ENCODE measurements around the gene CFL1. TPM values are rescaled to one million over a fixed set of nuclear protein-coding genes. Genes with fewer than 3 reads are reported as not detected.

CFL1 gene
- polyA plus RNA-seq, 10 donors = 475 to 750 (median 627) TPM

DNA sequence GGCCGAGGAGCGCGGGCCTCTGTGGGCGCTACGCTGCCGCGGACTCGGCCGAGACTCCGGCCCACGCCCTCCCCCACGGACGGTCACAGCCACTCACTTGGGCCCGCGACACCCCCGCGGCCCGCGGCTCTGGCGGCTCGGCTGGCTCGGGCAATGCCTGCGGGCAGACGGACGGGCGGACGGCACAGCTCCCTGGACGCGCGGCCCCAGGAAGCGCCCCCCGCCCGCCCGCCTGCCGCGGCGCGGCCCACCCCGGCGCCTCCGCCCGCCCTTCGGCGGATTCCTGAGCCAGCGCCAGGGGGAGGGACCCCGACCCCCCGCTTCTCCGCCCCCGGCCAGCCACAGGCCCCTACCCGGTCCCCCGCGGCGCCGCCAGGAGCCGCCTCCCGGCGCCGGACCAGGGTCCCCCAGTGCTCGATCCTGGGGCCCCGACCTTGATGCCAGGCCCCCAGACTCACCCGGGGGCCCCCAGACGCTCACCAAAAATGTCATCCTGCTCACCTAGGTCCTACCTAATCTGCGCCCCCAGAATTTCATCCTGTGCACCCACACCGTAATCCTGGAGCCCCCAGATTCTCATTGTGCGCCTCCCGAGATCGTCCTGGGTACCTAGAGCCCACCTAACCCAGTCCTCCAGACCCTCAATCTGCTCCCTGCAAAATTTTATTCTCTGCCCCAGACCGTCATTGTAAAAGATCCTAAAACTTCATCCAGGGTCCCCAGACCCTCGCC lies 14.8 kb upstream of the CFL1 start, which contains the start of gene EFEMP2:
Gene EFEMP2 (minus strand): TSS at position 215 of the 732 bp plus-strand sequence. CDS start 446 bp downstream, outside the sequence.
- peak; percentile 50 to 87 (median 82) for DNase-seq

DNA sequence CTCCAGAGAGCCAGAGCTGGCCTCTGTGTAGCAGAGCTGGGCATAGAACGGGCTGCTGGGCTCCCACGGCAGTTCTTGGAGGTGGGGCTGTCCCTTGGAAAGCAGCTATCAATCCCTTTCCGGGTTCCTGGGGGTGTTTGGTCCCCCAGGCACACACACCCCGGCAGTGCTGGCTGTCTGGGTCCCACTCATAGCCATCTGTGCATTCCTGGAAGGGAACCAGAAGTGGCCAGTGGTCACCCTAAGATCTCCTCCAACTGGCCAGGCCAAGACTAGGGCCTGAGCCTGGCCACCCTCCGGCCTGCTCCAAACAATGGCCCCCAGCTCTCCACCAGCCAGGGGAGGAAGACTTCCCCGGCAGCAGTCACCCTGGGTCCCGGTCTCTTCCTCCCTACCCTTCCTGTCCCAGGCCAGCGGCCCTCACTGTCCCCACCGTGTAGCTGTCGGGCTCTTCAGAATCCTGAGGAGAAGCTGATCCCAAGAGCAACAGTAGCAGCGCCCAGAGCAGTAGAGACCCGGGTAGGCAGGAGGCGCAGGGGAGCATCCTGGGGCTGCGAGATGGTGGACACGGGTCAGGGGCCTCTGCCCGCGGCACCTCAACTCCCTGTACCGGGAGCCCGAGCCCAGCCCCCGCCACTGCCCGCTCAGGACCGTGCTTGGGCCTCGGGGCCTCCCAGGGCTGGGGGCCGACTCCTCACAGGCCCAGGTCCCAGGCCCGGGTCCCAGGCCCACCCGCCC lies 14.0 kb upstream of the CFL1 start:
- peak in 1 of 3 donors; percentile 74 for DNase-seq

DNA sequence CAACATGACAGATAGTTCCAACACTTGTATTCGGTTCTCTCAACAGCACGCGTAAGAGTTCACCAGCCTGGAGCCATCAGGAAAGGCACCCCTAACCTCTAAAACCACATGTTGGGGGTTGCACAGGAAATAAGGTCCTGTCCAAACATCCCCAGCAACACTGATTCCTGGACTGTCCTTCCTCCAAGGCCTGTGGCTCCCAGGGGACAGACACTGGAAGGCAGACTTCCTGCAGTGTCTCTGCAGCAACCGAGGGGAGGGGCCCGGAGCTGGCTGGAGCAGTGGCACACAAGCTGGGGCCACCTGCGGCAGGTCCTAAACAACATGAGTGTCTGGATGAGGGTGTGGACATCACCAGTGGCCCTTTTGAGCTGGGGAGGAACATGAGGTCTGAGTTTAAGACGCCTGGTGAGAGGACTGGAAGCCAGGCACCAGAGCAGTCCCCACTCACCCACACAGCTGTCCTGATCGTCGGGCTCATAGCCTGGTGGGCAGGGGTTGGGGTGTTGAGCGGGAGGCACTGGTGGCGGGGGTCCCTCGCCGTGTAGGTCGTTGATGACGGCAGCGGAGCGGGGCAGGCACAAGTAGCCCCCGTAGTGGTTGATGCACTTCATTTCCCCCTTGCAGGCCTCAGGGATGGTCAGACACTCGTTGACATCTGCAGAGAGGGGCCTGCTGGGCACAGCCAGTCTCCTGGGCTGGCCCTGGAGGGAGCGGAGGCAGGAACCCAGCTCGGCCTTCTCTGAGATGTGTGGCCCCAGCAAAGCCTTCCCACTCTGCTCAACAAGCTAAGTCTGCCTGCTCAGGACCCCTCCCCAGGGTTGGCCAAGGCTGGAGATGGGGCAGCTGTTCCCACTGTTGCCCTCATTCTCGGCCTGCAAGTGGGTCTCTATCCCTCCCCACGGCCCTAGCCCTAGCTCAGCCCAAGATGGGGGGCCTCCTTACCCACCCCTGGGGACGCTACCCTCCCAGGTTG lies 13.0 kb upstream of the CFL1 start:
- DNase-seq = no peak

DNA sequence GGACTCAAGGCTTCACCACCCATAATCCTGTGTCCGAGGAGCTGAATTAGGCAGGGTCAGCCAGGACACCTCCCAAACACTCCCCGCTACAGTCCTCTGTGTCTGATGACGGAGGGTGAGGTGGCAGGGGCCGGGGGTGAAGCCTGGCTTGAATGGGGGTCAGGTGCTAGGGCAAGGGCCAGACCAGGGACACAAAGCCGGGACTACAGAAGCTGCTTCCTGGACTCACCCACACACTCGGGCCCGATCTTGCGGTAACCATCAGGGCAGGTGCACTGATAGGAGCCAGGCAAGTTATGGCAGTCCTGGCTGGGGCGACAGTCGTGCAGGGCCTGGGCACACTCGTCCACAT lies 12.3 kb upstream of the CFL1 start:
- DNase-seq = no peak

DNA sequence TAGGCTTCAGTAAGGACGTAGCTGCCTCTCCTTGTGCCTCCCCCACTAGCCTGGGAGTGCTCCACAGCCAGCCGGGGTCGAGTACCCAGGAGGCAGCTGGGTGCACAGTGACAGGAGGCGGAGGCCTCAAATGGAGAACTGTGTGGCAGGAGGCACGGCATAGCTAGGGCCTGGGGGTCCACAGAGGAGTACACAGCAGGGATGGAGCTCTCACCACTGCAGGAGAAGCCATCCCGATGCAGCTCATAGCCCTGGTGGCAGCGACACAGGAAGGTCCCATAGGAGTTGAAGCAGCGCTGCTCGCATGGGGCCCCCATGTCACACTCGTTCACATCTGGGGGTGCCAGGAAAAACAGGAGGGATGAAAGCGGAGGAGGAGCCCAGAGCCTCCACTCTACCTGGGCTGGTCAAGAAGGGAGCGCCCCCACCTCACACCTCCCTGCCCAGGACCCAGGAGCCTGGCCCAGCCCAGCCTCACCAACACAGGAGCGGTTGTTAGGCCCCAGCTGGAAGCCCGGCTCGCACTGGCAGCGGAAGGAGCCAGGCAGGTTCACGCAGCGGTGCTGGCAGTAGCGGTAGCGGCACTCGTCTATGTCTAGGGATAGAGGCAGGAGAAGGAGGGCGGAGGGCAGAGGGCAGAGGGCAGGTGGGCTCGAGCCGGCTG lies 11.8 kb upstream of the CFL1 start:
- DNase-seq = no peak

DNA sequence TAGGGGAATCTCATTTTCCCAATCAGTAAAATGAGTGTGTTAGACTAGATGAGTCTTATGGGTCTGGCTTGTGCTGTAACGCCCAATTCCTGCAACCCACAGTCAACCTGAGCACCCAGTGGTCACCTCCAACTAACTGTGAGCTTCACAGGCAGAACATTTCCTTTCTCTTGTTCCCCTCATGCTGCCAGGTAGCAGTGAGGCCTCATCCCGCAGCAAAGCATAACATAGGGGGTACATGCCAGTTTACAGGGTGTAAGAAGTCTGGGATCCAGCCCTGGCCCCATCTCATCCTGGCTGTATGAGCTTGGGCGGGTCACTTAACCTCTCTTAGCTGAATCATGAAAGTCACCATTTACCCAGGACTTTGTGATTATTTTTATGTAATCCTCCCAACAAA lies 10.9 kb upstream of the CFL1 start:
- no peak for DNase-seq

DNA sequence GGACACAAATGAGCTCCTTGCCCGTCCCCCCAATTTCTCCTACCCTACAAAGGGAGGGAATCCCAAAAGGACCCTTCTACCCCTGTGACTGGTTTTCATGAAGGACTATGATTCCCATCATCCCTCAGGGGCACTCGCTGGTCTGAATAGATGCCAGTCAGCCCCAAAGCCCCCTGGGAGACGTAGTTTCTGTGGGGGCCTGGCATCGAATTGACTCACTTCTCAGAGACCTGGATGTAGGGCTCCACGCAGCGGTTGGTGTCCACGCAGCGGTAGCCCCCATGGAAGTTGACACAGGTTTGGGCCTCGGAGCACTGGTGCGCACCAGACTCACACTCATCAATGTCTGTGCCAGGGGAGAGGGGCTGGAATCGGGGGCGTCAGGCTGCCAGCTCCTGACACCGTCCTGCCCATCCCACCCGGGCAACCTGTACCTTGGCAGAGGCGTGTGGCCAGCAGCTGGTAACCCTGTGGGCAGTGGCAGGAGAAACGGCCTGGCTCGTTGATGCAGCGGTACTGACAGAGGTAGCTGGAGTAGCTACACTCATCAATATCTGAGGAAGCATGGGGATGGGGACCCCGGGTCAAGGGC lies 10.2 kb upstream of the CFL1 start:
- DNase-seq = no peak

DNA sequence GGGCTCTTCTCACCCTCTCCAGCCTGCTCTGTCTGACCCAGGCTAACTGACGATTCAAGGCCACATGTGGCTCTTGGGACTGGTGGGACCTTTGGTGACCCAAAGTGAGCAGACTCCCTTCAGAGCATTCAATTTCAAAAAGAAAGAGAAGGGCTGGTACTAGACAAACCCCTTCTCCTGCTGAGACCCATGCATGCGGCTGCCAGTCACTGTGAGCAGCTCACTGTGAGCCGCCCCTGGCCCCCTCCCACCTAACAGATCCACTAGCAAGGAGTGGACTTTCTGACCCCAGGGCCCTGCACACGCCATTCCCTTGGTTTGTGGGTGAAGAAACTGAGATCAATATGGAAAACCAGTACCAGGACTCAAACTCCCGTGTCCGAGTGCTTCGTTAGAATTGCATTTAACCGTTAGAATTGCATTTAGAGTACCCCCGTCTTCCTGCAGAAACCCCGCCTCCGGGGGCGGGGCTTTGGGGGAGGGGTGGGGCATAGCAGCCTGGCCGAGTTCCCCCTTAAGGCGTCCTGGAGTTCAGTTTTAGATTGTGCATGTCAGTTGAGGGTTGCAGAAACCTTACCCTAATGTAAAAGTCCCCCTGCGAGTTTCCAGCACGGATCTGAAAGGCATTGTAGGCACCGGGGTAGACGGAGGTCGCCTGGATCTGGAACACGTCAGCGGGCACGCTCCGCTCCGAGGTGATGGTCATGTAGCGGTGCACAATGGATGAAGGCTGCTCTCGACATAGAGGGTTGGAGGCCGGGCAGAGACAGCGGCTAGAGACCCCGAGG lies 9.5 kb upstream of the CFL1 start:
- DNase-seq = no peak

DNA sequence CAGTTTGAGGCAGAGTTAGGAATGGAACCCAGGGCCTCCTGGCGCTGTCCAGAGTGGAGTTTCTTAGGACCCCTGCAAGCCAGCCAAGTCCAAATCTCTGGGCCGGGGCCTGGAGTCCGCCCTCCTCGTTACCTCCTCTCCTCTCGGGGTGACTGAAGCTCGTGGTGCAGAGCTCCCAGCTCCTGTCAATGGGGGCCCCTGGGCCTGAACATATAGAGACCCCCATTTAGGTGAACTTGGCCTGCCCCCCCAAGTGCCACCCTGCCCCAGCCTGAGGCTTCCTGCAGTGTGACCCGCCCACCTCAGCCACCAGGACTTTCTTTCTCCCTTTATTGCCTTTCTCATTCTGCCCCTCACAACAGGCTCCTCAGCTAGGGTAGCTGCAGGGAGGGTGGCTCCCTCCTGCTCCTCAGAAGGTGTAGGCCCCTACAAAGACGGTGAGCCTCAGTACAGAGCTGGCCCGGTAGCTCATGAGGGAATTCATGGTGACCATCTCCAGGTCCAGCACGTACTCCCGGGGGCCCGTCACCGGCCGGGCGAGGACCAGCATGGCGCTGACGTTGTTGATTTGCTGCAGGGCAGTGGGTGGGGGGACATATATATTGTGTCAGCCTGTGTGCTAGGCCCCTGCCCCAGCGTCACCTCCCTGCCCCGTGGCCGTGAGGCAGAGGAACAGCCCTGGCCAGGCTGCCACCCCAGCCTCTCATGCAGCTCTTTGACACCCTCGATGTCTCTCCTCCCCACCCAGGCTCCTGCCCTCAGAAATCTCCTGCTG lies 8.7 kb upstream of the CFL1 start:
- no peak for DNase-seq

DNA sequence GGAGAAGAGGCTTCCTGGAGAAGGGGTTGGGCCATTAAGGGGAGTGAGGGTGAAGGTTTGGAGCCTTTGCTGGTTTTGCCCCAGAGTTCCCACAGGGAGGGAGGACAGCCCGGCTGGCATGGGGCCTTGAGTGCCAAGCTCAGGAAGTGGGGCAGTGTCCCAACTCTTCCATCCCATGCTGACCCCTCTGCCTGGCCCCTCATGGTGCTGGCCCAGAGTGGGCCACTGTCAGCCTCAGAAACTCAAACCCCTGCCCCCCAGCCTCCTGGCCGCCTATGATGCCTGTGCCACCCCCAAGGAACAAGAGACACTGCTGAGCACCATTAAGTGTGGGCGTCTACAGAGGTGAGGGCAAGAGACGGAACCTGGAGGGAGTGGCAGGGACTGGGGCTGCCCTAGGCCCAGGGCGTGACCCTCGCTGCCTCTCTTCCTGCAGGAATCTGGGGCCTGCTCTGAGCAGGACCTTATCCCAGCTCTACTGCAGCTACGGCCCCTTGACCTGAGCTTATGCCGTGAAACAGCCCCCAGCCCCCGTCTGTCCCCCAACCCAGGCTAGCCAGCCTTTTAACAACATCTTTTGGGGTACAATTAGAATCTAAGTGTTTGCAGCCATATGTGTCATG lies 7.7 kb upstream of the CFL1 start:
- no peak for DNase-seq

DNA sequence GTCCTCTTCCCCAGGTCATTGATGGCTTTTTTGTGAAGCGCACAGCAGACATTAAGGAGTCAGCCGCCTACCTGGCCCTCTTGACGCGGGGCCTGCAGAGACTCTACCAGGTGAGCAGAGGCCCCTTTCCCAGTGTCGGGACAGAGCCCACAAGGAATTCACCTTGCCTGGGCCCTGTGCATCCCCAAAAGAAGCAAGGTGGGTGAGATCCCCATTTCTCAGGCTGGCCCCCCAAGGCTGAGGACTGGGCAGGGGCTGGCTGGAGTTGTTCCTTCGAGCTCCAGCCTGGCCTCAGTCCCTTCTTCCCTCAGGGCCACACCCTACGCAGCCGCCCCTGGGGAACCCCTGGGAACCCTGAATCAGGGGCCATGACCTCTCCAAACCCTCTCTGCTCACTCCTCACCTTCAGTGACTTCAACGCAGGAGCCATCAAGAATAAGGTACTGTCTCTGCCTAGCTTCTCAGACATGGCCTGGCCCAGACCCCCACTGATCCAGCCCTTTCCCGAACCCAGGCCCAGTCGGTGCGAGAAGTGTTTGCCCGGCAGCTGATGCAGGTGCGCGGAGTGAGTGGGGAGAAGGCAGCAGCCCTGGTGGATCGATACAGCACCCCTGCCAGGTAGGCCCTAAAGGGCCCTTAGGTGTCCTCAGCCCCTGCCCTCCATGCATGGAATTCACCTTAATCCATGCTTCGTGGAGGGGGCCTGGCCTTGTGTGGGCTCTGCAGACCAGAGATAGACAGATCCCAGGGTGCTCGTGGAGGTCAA lies 6.9 kb upstream of the CFL1 start:
- no peak for DNase-seq

DNA sequence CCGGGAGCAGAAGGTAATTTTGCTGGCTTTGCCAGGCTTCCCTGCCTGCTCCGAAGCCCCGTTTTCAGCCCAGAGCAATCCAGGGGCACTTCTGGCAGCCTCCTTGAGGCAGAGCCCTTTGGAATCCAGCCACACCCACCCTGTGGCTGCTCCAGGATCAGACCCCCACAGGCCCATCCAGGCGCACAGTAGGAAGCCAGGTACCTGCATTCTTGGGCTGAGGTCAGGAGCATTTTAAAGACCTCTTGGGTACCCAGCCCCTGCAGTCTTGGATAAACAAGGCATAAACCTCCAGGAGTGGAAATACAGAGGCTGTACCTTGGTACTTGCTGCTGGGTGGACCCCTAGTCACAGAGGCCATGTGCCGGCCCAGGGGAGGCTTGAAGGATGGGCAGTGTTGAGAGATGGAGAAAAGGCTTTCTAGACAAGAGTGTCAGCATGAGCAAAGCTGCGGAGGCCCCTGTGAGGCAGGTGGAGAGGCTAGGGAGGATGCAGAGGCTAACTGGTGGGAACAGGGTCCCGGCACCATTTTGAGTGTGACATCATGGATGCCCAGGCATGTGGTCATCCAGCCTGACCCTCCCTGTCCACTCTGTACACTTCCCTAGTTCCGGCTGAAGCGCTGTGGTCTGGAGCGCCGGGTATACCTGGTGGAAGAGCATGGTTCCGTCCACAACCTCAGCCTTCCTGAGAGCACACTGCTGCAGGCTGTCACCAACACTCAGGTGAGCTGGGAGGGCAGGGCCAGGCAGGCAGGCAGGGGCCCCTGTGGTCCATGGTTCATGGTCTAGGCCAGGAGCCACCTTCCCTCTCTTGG lies 6.1 kb upstream of the CFL1 start:
- DNase-seq = peak in 1 of 3 donors; percentile 4

DNA sequence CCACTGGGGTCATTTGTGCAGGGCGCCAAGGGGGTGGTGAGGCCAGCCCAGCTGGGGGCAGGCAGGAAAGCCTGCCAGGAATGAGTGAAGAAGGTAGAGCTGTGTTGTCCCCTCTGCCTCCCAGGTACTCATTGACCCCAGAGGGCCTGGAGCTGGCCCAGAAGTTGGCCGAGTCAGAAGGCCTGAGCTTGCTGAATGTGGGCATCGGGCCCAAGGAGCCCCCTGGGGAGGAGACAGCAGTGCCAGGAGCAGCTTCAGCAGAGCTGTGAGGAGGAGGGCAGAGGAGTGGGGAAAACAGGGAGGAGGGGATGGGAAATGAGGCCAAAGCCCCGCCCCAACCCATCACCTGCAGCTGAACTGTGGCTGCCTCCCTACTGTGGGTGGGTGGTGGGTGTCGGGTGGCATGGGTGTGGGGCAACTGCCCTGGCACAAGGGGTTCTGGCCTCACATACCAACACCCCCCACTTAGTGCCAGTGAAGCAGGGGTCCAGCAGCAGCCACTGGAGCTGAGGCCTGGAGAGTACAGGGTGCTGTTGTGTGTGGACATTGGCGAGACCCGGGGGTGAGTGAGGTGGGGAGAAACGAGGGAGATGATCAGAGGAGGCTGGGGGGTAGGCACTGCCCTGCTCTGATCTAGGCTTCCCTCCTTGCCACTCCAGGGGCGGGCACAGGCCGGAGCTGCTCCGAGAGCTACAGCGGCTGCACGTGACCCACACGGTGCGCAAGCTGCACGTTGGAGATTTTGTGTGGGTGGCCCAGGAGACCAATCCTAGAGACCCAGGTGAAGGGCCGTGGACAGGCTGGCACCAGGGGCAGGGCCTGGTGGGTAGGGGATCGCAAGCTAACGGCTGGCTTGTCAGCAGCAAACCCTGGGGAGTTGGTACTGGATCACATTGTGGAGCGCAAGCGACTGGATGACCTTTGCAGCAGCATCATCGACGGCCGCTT lies 5.2 kb upstream of the CFL1 start:
- DNase-seq = peak in 1 of 3 donors; percentile 29

DNA sequence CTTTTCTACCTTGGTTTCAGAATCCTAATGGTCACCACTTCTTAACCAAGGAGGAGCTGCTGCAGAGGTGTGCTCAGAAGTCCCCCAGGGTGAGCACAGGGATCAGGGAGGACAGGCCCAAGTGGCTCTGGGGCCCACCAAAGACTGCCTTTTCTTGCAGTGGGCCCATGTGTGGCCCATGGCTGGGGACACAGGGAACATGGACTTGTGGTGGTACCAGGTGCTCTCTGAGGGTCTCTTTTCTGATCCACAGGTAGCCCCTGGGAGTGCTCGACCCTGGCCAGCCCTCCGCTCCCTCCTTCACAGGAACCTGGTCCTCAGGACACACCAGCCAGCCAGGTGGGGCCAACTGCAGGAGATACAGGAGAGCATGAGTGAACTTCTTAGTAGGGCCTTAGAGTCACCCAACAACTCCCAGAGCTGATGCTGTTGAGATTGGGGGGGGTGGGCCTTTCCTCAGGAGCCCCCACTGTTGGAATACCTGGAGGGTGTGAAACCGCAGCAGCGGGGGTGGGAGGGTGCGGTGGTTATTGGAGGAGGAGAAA lies 4.3 kb upstream of the CFL1 start:
- no peak for DNase-seq

DNA sequence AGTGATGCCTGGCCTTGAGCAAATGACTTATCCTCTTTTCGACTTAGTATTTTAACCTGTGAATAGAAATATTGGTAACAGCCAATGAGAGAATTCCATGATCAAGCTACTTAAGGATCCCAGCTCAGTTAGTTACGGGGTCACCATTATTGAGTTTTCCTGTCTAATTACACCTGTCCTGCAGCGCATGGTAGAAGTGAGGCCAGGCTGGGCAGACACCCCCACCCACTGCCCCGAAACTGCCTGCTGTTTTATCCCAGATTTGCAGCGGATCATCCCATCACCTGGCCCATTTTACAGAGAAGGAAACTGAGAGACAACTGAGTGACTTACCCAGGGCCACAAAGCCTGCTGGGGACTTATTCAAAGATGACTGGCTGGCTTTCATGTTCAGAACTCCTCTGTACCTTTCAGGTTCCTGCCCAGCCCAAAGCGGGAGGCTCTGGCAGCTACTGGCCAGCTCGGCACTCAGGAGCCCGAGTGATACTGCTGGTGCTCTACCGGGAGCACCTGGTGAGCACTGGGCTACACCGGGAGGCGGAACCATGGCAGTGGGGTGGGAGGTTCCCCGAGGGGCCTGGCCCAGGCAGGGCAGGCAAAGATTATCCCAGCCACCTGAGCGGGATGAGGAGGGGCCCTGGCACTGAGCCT lies 3.7 kb upstream of the CFL1 start:
- peak in 1 of 3 donors; percentile 16 for DNase-seq
